ENCODE data around the gene LTBP2.

DNA sequence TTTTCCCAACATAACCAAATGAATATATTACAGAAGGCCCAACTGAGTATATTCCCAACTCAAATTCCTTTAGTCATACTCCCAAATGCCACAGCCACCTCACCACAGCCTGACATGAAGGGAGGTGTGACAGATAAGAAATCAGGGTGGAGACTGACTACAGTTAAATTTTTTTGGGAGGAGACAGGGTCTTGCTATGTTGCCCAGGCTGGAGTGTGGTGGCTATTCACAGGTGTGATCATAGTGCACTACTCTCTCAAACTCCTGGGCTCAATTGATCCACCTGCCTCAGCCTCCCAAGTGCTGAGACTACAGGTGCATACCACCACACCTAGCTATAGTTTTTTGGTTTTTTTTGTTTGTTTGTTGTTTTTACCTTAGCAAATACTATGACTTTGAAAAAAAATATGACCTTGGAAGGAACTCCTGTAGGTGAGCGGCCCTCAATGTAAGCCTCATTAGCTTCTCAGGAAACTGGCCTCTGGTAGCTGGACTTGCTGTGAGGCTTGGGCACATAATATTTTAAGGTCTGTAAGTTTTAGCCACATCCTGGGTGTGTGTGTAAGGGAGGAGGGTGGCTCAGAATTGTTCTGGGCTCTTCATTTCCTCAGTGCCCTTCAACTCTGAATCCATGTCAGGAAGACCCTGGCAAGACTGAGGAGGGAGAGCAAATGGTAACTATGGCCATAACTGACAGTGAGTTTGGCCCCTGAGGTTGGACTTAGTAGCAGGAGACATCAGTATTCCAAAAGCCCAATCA is 39.1 kb upstream of the LTBP2 start:
- TF ChIP-seq, protein P1, sequence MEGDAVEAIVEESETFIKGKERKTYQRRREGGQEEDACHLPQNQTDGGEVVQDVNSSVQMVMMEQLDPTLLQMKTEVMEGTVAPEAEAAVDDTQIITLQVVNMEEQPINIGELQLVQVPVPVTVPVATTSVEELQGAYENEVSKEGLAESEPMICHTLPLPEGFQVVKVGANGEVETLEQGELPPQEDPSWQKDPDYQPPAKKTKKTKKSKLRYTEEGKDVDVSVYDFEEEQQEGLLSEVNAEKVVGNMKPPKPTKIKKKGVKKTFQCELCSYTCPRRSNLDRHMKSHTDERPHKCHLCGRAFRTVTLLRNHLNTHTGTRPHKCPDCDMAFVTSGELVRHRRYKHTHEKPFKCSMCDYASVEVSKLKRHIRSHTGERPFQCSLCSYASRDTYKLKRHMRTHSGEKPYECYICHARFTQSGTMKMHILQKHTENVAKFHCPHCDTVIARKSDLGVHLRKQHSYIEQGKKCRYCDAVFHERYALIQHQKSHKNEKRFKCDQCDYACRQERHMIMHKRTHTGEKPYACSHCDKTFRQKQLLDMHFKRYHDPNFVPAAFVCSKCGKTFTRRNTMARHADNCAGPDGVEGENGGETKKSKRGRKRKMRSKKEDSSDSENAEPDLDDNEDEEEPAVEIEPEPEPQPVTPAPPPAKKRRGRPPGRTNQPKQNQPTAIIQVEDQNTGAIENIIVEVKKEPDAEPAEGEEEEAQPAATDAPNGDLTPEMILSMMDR (IDR thresholded peaks at IDR 0.05; ENCODE audit: insufficient read depth, low read length): no peak
- TF ChIP-seq POLR2AphosphoS5 (IDR thresholded peaks at IDR 0.05; ENCODE audit: low read depth) (no peak), GABPA (IDR thresholded peaks at IDR 0.05; ENCODE audit: low read depth) (no peak), SPI1 (IDR thresholded peaks at IDR 0.05; ENCODE audit: borderline replicate concordance, low read depth) (no peak)
- TF ChIP-seq, protein P2, sequence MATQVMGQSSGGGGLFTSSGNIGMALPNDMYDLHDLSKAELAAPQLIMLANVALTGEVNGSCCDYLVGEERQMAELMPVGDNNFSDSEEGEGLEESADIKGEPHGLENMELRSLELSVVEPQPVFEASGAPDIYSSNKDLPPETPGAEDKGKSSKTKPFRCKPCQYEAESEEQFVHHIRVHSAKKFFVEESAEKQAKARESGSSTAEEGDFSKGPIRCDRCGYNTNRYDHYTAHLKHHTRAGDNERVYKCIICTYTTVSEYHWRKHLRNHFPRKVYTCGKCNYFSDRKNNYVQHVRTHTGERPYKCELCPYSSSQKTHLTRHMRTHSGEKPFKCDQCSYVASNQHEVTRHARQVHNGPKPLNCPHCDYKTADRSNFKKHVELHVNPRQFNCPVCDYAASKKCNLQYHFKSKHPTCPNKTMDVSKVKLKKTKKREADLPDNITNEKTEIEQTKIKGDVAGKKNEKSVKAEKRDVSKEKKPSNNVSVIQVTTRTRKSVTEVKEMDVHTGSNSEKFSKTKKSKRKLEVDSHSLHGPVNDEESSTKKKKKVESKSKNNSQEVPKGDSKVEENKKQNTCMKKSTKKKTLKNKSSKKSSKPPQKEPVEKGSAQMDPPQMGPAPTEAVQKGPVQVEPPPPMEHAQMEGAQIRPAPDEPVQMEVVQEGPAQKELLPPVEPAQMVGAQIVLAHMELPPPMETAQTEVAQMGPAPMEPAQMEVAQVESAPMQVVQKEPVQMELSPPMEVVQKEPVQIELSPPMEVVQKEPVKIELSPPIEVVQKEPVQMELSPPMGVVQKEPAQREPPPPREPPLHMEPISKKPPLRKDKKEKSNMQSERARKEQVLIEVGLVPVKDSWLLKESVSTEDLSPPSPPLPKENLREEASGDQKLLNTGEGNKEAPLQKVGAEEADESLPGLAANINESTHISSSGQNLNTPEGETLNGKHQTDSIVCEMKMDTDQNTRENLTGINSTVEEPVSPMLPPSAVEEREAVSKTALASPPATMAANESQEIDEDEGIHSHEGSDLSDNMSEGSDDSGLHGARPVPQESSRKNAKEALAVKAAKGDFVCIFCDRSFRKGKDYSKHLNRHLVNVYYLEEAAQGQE (IDR thresholded peaks at IDR 0.05; ENCODE audit: insufficient replicate concordance, low read depth): no peak
